Uterus (tissue), 4 donors: ENCODE measurements around the gene DUSP6. TPM values are rescaled to one million over a fixed set of nuclear protein-coding genes. Genes with fewer than 3 reads are reported as not detected.

ENCODE experiments used
- DNase-seq, 2 donors: peaks; one replicate each; pipeline ENCODE4 v3.0.0-alpha.2; 2019 to 2020
- H3K27ac ChIP-seq, 2 donors: fragments of 200-600 bp; sonication (generic); 1 replicate in 1 of 2; 2 replicates in 1 of 2; pipeline ENCODE4 v1.5.1; 2016 to 2018
- H3K27me3 ChIP-seq, 2 donors: fragments of 200-600 bp; sonication (generic); one replicate each; pipeline ENCODE4 v1.5.1; 2018 to 2019; ENCODE audit warnings: control low read depth in 1 of 2
- H3K36me3 ChIP-seq, 2 donors: fragments of 200-600 bp; sonication (generic); one replicate each; pipeline ENCODE4 v1.5.1; 2019; ENCODE audit warnings: control low read depth in 1 of 2
- H3K4me1 ChIP-seq, 2 donors: fragments of 200-600 bp; sonication (generic); one replicate each; pipeline ENCODE4 v1.5.1; 2018 to 2019; ENCODE audit warnings: control low read depth in 1 of 2
- H3K4me3 ChIP-seq, 2 donors: fragments of 200-600 bp; sonication (generic); 1 replicate in 1 of 2; 2 replicates in 1 of 2; pipeline ENCODE4 v1.5.1; 2018 to 2019; ENCODE audit warnings: mild to moderate bottlenecking in 1 of 2
- H3K9me3 ChIP-seq, 2 donors: fragments of 200-600 bp; sonication (generic); one replicate each; pipeline ENCODE4 v1.5.1; 2019; ENCODE audit warnings: control low read depth in 1 of 2
- CTCF ChIP-seq, 4 experiments: fragments of 200-600 bp in 2 of 4; fragments of 450-650 bp in 2 of 4; sonication (generic) in 2 of 4; IDR thresholded peaks; one replicate each; pipeline ENCODE4 v1.5.1; 2016 to 2019; ENCODE audit warnings: antibody characterized with exemption in 4 of 4, mild to moderate bottlenecking in 2 of 4, moderate library complexity in 1 of 4
- POLR2A ChIP-seq, 2 donors: fragments of 450-650 bp; IDR thresholded peaks; one replicate each; pipeline ENCODE4 v1.6.1; 2016; ENCODE audit warnings: antibody characterized with exemption in 2 of 2, mild to moderate bottlenecking in 1 of 2, moderate library complexity in 1 of 2
- intact Hi-C: fragments of 100-400 bp; cut with DNase I; formaldehyde crosslinking; loops from one replicate; pipeline ENCODE4 v1.15.1; 2023; ENCODE audit warnings: low total_unique reads
- total RNA-seq, 4 donors: library from RNA; depleted of rRNA in 3 of 4; stranded (reverse); fragments of >200 nt in 3 of 4; gene quantifications; one replicate each; pipeline versions ENCODE4 v1.1.0 to v1.2.4, GENCODE V29; 2014 to 2023
- donor health status: DM: yes; HTN: yes; CAD: no.

DUSP6 gene
- total RNA-seq, 4 donors from 2014 or later = 28.7 to 103 (median 77.6) TPM

- H3K4me1 ChIP-seq = peaks cover 0 to 4% of the 10 kb centered on the region in 2 donors
- H3K36me3 ChIP-seq = no peaks in the 10 kb centered on the region
- H3K27ac ChIP-seq = no peak overlapping the region
- intact Hi-C loops = no loop called here
- H3K9me3 ChIP-seq = no peaks in the 10 kb centered on the region
- no peaks in the 10 kb centered on the region for H3K27me3 ChIP-seq
- no peak overlapping the region for H3K4me3 ChIP-seq
- TF ChIP-seq CTCF (IDR thresholded peaks at IDR 0.05) (no peak), POLR2A (IDR thresholded peaks at IDR 0.05) (no peak)
- no peak for DNase-seq
Observed at GRCh38 chr12:89366676-89367364, 14.5 kb upstream of the DUSP6 start.

DNA sequence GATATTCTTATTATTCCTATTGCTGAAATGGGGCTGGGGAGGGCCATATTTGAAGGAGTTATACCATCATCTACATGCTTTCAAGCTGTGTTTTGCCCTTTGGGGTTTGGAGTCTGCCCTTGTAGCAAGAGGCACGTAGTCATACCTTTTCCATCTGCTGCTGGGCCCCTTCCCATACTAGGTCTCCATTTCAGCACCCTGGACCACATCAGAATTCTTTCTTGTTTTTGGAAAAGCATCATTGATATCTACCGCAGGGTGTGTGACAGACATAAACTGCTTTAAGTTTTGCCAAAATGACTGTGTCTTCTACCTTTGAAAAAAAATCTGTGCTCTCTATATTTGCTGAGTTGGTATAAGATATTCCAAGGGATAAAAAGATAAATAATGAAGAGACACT lies 12.3 kb upstream of the DUSP6 start:
- TF ChIP-seq POLR2A (IDR thresholded peaks at IDR 0.05) (no peak), CTCF (IDR thresholded peaks at IDR 0.05) (no peak)
- H3K4me3 ChIP-seq = no peak overlapping the region
- peaks cover 0 to 4% of the 10 kb centered on the region in 2 donors for H3K4me1 ChIP-seq
- H3K27ac ChIP-seq = no peak overlapping the region
- H3K36me3 ChIP-seq = no peaks in the 10 kb centered on the region
- H3K9me3 ChIP-seq = no peaks in the 10 kb centered on the region
- DNase-seq = no peak
- intact Hi-C loops = no loop called here
- no peaks in the 10 kb centered on the region for H3K27me3 ChIP-seq

DNA sequence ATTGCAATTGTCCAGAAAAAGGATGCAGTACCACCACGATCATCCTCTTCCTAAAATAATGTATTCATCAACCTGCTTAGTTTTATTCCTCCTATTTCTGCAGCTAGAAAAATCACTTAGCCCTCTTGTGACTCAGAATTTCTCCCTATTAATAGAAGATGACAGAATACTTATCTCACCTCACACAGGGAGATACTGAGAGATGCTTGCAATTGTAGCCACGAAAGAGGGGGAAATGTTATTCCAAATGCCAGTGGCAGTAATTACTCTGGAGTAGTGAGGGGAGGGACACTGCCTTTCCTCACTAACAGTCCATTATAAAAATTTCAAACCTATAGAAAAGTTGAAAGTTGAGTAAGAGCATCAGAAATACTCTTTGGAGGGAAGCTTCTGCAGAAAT lies 11.8 kb upstream of the DUSP6 start:
- Histone ChIP-seq H3K27me3 (no peaks in the 10 kb centered on the region), H3K4me1 (peaks cover 0 to 4% of the 10 kb centered on the region in 2 donors), H3K4me3 (no peak overlapping the region), H3K36me3 (no peaks in the 10 kb centered on the region), H3K27ac (no peak overlapping the region), H3K9me3 (no peaks in the 10 kb centered on the region)
- intact Hi-C loops = no loop called here
- no peak for DNase-seq
- TF ChIP-seq POLR2A (IDR thresholded peaks at IDR 0.05) = no peak
- TF ChIP-seq CTCF (IDR thresholded peaks at IDR 0.05) = no peak

- DNase-seq = no peak
- Histone ChIP-seq H3K4me1 (peaks cover 0 to 2% of the 10 kb centered on the region in 2 donors), H3K4me3 (no peak overlapping the region), H3K27me3 (no peaks in the 10 kb centered on the region), H3K9me3 (no peaks in the 10 kb centered on the region), H3K27ac (no peak overlapping the region), H3K36me3 (no peaks in the 10 kb centered on the region)
- TF ChIP-seq POLR2A (IDR thresholded peaks at IDR 0.05) (no peak), CTCF (IDR thresholded peaks at IDR 0.05) (no peak)
- intact Hi-C loops = no loop called here
Observed at GRCh38 chr12:89363582-89363981, 11.3 kb upstream of the DUSP6 start.

DNA sequence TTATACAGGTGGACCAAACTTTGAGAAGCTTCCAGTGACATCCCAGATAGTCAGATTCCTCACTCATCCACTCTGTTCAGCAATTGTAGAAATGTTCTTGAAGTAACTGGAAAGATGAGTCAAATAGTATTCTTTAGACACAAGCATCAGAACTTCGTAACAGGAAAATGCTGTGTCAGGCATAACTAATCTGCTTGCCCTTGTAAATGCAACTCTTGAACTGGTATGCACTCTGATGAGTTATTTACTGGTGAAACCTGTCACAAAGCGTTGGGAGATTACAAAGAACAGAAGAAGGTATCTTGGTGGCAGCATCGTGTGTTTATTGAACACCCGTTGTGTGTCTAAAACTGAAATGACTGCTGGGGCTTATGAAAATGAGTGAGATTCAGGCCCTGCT lies 10.8 kb upstream of the DUSP6 start:
- H3K27ac ChIP-seq = no peak overlapping the region
- no peaks in the 10 kb centered on the region for H3K36me3 ChIP-seq
- H3K4me3 ChIP-seq = no peak overlapping the region
- no peaks in the 10 kb centered on the region for H3K9me3 ChIP-seq
- no peak for DNase-seq
- no peaks in the 10 kb centered on the region for H3K4me1 ChIP-seq
- intact Hi-C loops = no loop called here
- no peaks in the 10 kb centered on the region for H3K27me3 ChIP-seq
- TF ChIP-seq CTCF (IDR thresholded peaks at IDR 0.05) = no peak
- no peak for TF ChIP-seq POLR2A (IDR thresholded peaks at IDR 0.05)
